ENCODE data around the gene RAPSN. TPM values are rescaled to one million over a fixed set of nuclear protein-coding genes. Genes with fewer than 3 reads are reported as not detected.

The RAPSN gene
- total RNA-seq, 1 experiment from 2014 or later: not detected

DNA sequence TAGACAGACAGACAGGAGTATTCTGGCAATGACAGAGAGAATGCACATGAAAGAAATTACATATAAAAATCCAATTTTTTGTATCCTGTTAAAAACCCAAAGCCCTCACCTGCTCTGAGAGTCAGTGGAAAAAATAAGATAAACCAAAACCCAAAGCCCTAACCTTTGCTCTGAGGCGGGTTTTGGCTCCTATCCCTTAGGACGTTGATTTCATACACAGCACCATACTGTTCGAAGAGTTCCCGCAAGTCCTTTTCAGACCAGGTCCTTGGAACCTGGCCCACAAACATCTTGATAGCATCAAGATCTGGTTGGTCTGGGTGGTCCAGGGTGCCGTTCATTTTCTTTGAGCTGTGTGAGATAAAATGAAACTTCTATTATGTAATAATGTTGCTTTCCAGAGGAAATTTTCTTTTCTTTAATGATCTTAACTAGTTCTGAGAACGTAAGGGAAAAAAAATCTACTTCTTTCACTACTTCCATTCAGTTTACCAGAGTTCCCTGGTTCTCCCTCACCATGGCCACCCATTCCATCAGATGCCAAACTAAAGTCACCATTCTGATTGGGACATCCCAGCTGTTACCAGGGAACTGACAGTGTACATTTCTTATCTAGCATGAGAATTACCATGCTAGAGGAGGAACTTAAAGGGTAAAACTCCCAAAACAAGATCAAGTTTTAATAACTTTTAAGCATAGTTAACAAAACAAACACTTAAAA lies 39.9 kb upstream of the RAPSN start:
- H3K9ac ChIP-seq (ENCODE audit: low read length): no peak overlapping the region
- no peak overlapping the region for H3K4me3 ChIP-seq (ENCODE audit: low read length)
- BruUV-seq (replicated peaks): no TSS peak
- no peak for DNase-seq
- H3K36me3 ChIP-seq (ENCODE audit: low read depth, low read length): peaks cover 25% of the 10 kb centered on the region
- H3K27me3 ChIP-seq (ENCODE audit: low read length): no peaks in the 10 kb centered on the region
- CTCF ChIA-PET: no interaction called here
- no peak for ATAC-seq
- intact Hi-C loops (cut with micrococcal nuclease): no loop called here
- no peak for TF ChIP-seq CTCF (conservative IDR thresholded peaks at IDR 0.05; ENCODE audit: low read depth, low read length)
- no peak for TF ChIP-seq EZH2phosphoT487 (IDR thresholded peaks at IDR 0.05; ENCODE audit: borderline replicate concordance, low read length)
- no peak for TF ChIP-seq EZH2 (IDR thresholded peaks at IDR 0.05; ENCODE audit: low read length, unreplicated experiment)
- no peak overlapping the region for H3K27ac ChIP-seq (ENCODE audit: low read length)
- H3K4me1 ChIP-seq (ENCODE audit: insufficient read depth, low read length): no peaks in the 10 kb centered on the region
- H3K4me2 ChIP-seq (ENCODE audit: low read length): no peak overlapping the region
- no peaks in the 10 kb centered on the region for H3K9me3 ChIP-seq (ENCODE audit: low read length)
- 0 out of 2 replicates have a peak, but pooled peaks cover under 1% of the 10 kb centered on the region for H4K20me1 ChIP-seq (ENCODE audit: low read length)
- H3K9me2 ChIP-seq (replicated peaks; ENCODE audit: low read length): no peaks in the 10 kb centered on the region
- no peak overlapping the region for H2AFZ ChIP-seq (ENCODE audit: low read length)
- POLR2A ChIA-PET (ENCODE audit: unreplicated experiment): no interaction called here
- H3K79me2 ChIP-seq (ENCODE audit: low read length): peaks cover 17% of the 10 kb centered on the region
- H3F3A ChIP-seq (ENCODE audit: low read length, unreplicated experiment): no peaks in the 10 kb centered on the region

GRCh38 chr11:47488111-47488510 lies 39.2 kb upstream of the RAPSN start:
- H3K79me2 ChIP-seq (ENCODE audit: low read length): peaks cover 11% of the 10 kb centered on the region
- no TSS peak for BruUV-seq (replicated peaks)
- H3K36me3 ChIP-seq (ENCODE audit: low read depth, low read length): peaks cover 32% of the 10 kb centered on the region
- ChIA-PET CTCF (no interaction called here), POLR2A (ENCODE audit: unreplicated experiment) (no interaction called here)
- H3K4me3 ChIP-seq (ENCODE audit: low read length): no peak overlapping the region
- H4K20me1 ChIP-seq (ENCODE audit: low read length): no peaks in the 10 kb centered on the region
- no peaks in the 10 kb centered on the region for H3K27me3 ChIP-seq (ENCODE audit: low read length)
- no peak overlapping the region for H3K27ac ChIP-seq (ENCODE audit: low read length)
- no peaks in the 10 kb centered on the region for H3F3A ChIP-seq (ENCODE audit: low read length, unreplicated experiment)
- H3K4me1 ChIP-seq (ENCODE audit: insufficient read depth, low read length): no peaks in the 10 kb centered on the region
- H3K9me3 ChIP-seq (ENCODE audit: low read length): no peaks in the 10 kb centered on the region
- H2AFZ ChIP-seq (ENCODE audit: low read length): no peak overlapping the region
- H3K9ac ChIP-seq (ENCODE audit: low read length): no peak overlapping the region
- TF ChIP-seq EZH2phosphoT487 (IDR thresholded peaks at IDR 0.05; ENCODE audit: borderline replicate concordance, low read length) (no peak), EZH2 (IDR thresholded peaks at IDR 0.05; ENCODE audit: low read length, unreplicated experiment) (no peak), CTCF (conservative IDR thresholded peaks at IDR 0.05; ENCODE audit: low read depth, low read length) (no peak)
- ATAC-seq: no peak
- no peak overlapping the region for H3K4me2 ChIP-seq (ENCODE audit: low read length)
- no peak for DNase-seq
- intact Hi-C loops (cut with micrococcal nuclease): no loop called here
- H3K9me2 ChIP-seq (replicated peaks; ENCODE audit: low read length): no peaks in the 10 kb centered on the region

DNA sequence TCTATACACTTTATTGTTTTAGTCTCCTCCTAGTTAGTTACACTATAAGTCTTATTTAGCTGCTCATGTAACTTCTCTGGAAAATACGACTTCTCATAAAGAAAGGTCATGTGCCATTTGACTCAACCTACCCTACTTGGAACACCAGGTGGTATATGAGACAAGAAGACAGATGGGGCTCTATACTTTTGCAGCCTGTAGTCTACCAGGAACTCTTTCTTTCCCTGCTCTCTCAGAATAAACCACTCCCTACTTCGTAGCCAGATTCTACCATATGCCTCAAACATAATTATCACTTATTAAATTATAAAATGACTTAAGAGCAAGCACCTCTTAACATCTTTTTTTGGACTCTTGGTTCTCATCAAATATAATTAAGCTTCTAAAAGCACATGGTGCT lies 38.5 kb upstream of the RAPSN start:
- Histone ChIP-seq H3K4me1 (ENCODE audit: insufficient read depth, low read length) (no peaks in the 10 kb centered on the region), H3K4me2 (ENCODE audit: low read length) (no peak overlapping the region), H2AFZ (ENCODE audit: low read length) (no peak overlapping the region), H3K9me3 (ENCODE audit: low read length) (no peaks in the 10 kb centered on the region), H4K20me1 (ENCODE audit: low read length) (no peaks in the 10 kb centered on the region), H3K9me2 (replicated peaks; ENCODE audit: low read length) (no peaks in the 10 kb centered on the region), H3K9ac (ENCODE audit: low read length) (no peak overlapping the region), H3K4me3 (ENCODE audit: low read length) (no peak overlapping the region), H3K27me3 (ENCODE audit: low read length) (no peaks in the 10 kb centered on the region), H3K36me3 (ENCODE audit: low read depth, low read length) (peaks cover 39% of the 10 kb centered on the region), H3K27ac (ENCODE audit: low read length) (no peak overlapping the region), H3K79me2 (ENCODE audit: low read length) (peaks cover 11% of the 10 kb centered on the region), H3F3A (ENCODE audit: low read length, unreplicated experiment) (no peaks in the 10 kb centered on the region)
- TF ChIP-seq CTCF (conservative IDR thresholded peaks at IDR 0.05; ENCODE audit: low read depth, low read length): no peak
- no peak for TF ChIP-seq EZH2phosphoT487 (IDR thresholded peaks at IDR 0.05; ENCODE audit: borderline replicate concordance, low read length)
- no peak for TF ChIP-seq EZH2 (IDR thresholded peaks at IDR 0.05; ENCODE audit: low read length, unreplicated experiment)
- DNase-seq (no peak), ATAC-seq (no peak)
- no TSS peak for BruUV-seq (replicated peaks)
- POLR2A ChIA-PET (ENCODE audit: unreplicated experiment): no interaction called here
- CTCF ChIA-PET: no interaction called here
- intact Hi-C loops (cut with micrococcal nuclease): no loop called here
